ENCODE data around the gene PTPN22. TPM values are rescaled to one million over a fixed set of nuclear protein-coding genes. Genes with fewer than 3 reads are reported as not detected.

PTPN22 gene
- total and polyA plus RNA-seq, 2 experiments from 2014 or later: 0.17 to 0.47 TPM

- DNase-seq (ENCODE audit: low spot score): no peak
- no peak overlapping the region for H3K4me3 ChIP-seq
- H3K79me2 ChIP-seq: no peaks in the 10 kb centered on the region
- H3K36me3 ChIP-seq (replicated peaks; ENCODE audit: insufficient read depth, low read depth): no peaks in the 10 kb centered on the region
- H3K4me2 ChIP-seq: no peak overlapping the region
- H3K9me2 ChIP-seq (replicated peaks; ENCODE audit: insufficient read depth): no peaks in the 10 kb centered on the region
- TF ChIP-seq EZH2phosphoT487 (IDR thresholded peaks at IDR 0.05; ENCODE audit: low read depth, severe bottlenecking, unreplicated experiment) (no peak), EZH2 (IDR thresholded peaks at IDR 0.05; ENCODE audit: borderline replicate concordance) (no peak)
- TF ChIP-seq, protein P1, sequence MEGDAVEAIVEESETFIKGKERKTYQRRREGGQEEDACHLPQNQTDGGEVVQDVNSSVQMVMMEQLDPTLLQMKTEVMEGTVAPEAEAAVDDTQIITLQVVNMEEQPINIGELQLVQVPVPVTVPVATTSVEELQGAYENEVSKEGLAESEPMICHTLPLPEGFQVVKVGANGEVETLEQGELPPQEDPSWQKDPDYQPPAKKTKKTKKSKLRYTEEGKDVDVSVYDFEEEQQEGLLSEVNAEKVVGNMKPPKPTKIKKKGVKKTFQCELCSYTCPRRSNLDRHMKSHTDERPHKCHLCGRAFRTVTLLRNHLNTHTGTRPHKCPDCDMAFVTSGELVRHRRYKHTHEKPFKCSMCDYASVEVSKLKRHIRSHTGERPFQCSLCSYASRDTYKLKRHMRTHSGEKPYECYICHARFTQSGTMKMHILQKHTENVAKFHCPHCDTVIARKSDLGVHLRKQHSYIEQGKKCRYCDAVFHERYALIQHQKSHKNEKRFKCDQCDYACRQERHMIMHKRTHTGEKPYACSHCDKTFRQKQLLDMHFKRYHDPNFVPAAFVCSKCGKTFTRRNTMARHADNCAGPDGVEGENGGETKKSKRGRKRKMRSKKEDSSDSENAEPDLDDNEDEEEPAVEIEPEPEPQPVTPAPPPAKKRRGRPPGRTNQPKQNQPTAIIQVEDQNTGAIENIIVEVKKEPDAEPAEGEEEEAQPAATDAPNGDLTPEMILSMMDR (IDR thresholded peaks at IDR 0.05; ENCODE audit: poor library complexity): no peak
- no peaks in the 10 kb centered on the region for H3K27me3 ChIP-seq
- no peaks in the 10 kb centered on the region for H3K9me3 ChIP-seq (ENCODE audit: low read depth)
- H3K4me1 ChIP-seq (ENCODE audit: insufficient read depth): no peaks in the 10 kb centered on the region
- H2AFZ ChIP-seq: no peak overlapping the region
- no peaks in the 10 kb centered on the region for H4K20me1 ChIP-seq (ENCODE audit: insufficient read depth, poor library complexity, severe bottlenecking)
- 90% methylated on average over 3 of the region's 3 CpGs for WGBS (ENCODE audit: low lambda C conversion rate, missing lambda C conversion rate)
- no peak overlapping the region for H3K27ac ChIP-seq
These were observed 21.8 kb upstream of the PTPN22 start for GRCh38 chr1:113893267-113893666.

DNA sequence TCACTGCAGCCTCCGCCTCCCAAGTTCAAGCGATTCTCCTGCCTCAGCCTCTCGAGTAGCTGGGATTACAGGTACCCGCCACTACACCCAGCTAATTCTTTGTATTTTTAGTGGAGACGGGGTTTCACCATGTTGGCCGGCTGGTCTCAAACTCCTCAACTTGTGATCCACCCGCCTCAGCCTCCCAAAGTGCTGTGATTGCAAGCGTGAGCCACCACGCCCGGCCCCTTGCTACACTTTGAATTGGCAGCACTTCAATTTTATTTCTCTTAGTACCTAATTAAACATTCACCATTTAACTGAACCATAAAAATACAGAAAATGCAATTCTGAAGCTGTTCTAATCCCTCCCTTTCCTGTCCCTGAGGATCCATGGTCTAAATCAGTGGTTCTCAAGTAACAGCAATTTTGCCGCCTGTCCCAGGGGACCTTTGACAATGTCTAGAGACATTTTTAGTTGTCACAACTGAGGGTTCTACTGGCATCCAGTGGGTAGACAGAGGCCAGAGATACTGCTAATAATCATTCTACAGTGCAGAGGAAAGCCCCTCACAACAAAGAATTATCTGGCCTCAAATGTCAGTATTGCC lies 20.2 kb upstream of the PTPN22 start:
- 96% methylated on average over 11 of the region's 11 CpGs for WGBS (ENCODE audit: low lambda C conversion rate, missing lambda C conversion rate)
- DNase-seq (ENCODE audit: low spot score): no peak

GRCh38 chr1:113890816-113891215 lies 19.3 kb upstream of the PTPN22 start:
- Histone ChIP-seq H2AFZ (no peak overlapping the region), H3K4me3 (no peak overlapping the region), H3K79me2 (no peaks in the 10 kb centered on the region), H3K4me1 (ENCODE audit: insufficient read depth) (no peaks in the 10 kb centered on the region), H3K36me3 (replicated peaks; ENCODE audit: insufficient read depth, low read depth) (no peaks in the 10 kb centered on the region), H3K9me2 (replicated peaks; ENCODE audit: insufficient read depth) (no peaks in the 10 kb centered on the region), H3K27ac (no peak overlapping the region), H3K4me2 (no peak overlapping the region), H3K9me3 (ENCODE audit: low read depth) (no peaks in the 10 kb centered on the region), H4K20me1 (ENCODE audit: insufficient read depth, poor library complexity, severe bottlenecking) (no peaks in the 10 kb centered on the region), H3K27me3 (no peaks in the 10 kb centered on the region)
- no peak for DNase-seq (ENCODE audit: low spot score)
- TF ChIP-seq EZH2 (IDR thresholded peaks at IDR 0.05; ENCODE audit: borderline replicate concordance) (no peak), EZH2phosphoT487 (IDR thresholded peaks at IDR 0.05; ENCODE audit: low read depth, severe bottlenecking, unreplicated experiment) (no peak)
- TF ChIP-seq, protein P1 (IDR thresholded peaks at IDR 0.05; ENCODE audit: poor library complexity): no peak
- WGBS (ENCODE audit: low lambda C conversion rate, missing lambda C conversion rate): 73% methylated on average over 2 of the region's 2 CpGs

More for the DNA sequence above, 20.2 kb upstream of the PTPN22 start:
- no peaks in the 10 kb centered on the region for H3K79me2 ChIP-seq
- no peaks in the 10 kb centered on the region for H3K4me1 ChIP-seq (ENCODE audit: insufficient read depth)
- TF ChIP-seq EZH2phosphoT487 (IDR thresholded peaks at IDR 0.05; ENCODE audit: low read depth, severe bottlenecking, unreplicated experiment) (no peak), EZH2 (IDR thresholded peaks at IDR 0.05; ENCODE audit: borderline replicate concordance) (no peak)
- TF ChIP-seq, protein P1 (IDR thresholded peaks at IDR 0.05; ENCODE audit: poor library complexity): no peak
- no peaks in the 10 kb centered on the region for H3K9me2 ChIP-seq (replicated peaks; ENCODE audit: insufficient read depth)
- H3K4me2 ChIP-seq: no peak overlapping the region
- H3K4me3 ChIP-seq: no peak overlapping the region
- no peaks in the 10 kb centered on the region for H4K20me1 ChIP-seq (ENCODE audit: insufficient read depth, poor library complexity, severe bottlenecking)
- H3K27me3 ChIP-seq: no peaks in the 10 kb centered on the region
- H3K27ac ChIP-seq: no peak overlapping the region
- H2AFZ ChIP-seq: no peak overlapping the region
- H3K36me3 ChIP-seq (replicated peaks; ENCODE audit: insufficient read depth, low read depth): no peaks in the 10 kb centered on the region
- H3K9me3 ChIP-seq (ENCODE audit: low read depth): no peaks in the 10 kb centered on the region
